Activated naive CD4-positive, alpha-beta T cell treated with anti-CD3 and anti-CD28 coated beads for 36 hours (primary cell): ENCODE data around the gene CASS4. TPM values are rescaled to one million over a fixed set of nuclear protein-coding genes. Genes with fewer than 3 reads are reported as not detected.

ENCODE experiments used
- CTCF ChIA-PET: fragments of 350-600 bp; sonication (Branson Sonifier 250); formaldehyde crosslinking; loops from one replicate; lab custom pipeline; 2021; ENCODE audit warnings: antibody characterized with exemption; lab: Charles Lee
- DNase-seq: peaks from one replicate; pipeline ENCODE4 v3.0.0-alpha.2; 2020
- H3K27ac Mint-ChIP-seq: one replicate; pipeline ENCODE4 v1.8.0; 2021; ENCODE audit warnings: mild to moderate bottlenecking, mixed read lengths
- H3K27me3 Mint-ChIP-seq: one replicate; pipeline ENCODE4 v1.8.0; 2021; ENCODE audit warnings: low read depth, mixed read lengths
- H3K36me3 Mint-ChIP-seq: one replicate; pipeline ENCODE4 v1.8.0; 2021; ENCODE audit warnings: low read depth, mixed read lengths
- H3K4me1 Mint-ChIP-seq: one replicate; pipeline ENCODE4 v1.8.0; 2021; ENCODE audit warnings: low read depth, mixed read lengths
- H3K4me3 Mint-ChIP-seq: one replicate; pipeline ENCODE4 v1.8.0; 2021; ENCODE audit warnings: mild to moderate bottlenecking, moderate library complexity, mixed read lengths
- H3K9me3 Mint-ChIP-seq: one replicate; pipeline ENCODE4 v1.8.0; 2021; ENCODE audit warnings: mixed read lengths
- intact Hi-C: fragments of 100-400 bp; cut with micrococcal nuclease; formaldehyde crosslinking; loops from one replicate; pipeline ENCODE4 v1.15.1; 2023
- total RNA-seq, 2 experiments: library from RNA; stranded (reverse); gene quantifications; one replicate each; pipeline ENCODE4 v1.2.3, GENCODE V29; 2021

Gene CASS4
- total RNA-seq, 2 experiments from 2014 or later = 5.1 to 5.2 TPM

DNA sequence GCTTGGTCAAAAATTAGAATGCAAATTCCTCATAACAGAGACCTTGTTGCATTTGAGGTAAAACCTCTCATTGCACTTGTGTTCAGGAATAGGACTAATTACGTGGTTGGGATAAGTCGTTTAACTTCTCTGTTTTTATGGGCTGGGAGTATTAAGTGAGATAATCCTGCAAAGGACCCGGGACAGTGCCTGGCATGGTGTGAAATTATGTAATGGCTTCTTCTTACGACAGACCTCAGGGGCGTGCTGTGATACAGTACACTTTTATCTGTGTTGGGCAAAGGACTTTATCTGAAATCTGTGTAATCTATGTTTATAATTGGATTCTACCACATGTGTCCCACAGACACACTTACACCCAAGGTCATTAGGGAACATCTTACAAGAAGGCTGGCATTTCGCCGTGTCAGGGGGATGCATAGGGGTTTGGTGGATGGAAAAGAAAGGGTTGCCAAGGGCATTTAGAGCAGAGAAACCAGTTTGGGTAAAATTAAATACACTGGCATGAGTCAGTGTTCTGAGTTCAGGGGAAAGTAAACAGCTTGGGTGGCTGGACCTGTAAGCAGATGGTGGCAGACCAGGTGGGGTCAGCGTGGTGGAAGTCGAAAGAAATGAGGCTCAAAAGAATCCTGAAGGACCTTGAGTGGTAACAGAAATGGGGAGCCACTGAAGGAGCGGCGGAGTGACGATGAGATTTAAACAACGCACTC is 39.2 kb downstream of the CASS4 start:
- no peak overlapping the region for H3K4me3 Mint-ChIP-seq
- DNase-seq = no peak
- H3K27me3 Mint-ChIP-seq = no peaks in the 10 kb centered on the region
- peaks cover 8% of the 10 kb centered on the region for H3K36me3 Mint-ChIP-seq
- peaks cover 21% of the 10 kb centered on the region for H3K4me1 Mint-ChIP-seq
- intact Hi-C loops = no loop called here
- no peaks in the 10 kb centered on the region for H3K9me3 Mint-ChIP-seq
- H3K27ac Mint-ChIP-seq = no peak overlapping the region
- CTCF ChIA-PET = no interaction called here

DNA sequence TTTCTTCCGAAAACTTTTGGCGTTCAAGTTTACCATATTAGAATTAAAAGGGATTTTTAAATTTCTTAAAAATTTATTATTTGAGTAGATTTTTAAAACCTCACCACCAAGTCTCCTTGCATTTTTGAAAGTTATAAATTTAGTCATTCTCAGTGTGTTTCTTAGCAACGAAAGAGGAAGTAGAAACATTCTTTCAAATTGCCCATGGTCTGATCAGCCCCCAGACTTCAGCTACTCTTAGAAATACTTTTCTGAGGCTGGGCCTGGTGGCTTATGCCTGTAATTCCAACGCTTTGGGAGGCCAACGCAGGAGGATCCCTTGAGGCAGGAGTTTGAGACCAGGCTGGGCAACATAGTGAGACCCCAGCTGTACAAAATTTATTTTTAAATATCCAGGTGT is 41.3 kb downstream of the CASS4 start:
- intact Hi-C loops = no loop called here
- Mint-ChIP-seq H3K27me3 (no peaks in the 10 kb centered on the region), H3K36me3 (peaks cover 11% of the 10 kb centered on the region), H3K4me1 (peaks cover 21% of the 10 kb centered on the region), H3K27ac (no peak overlapping the region), H3K9me3 (no peaks in the 10 kb centered on the region), H3K4me3 (no peak overlapping the region)
- CTCF ChIA-PET = no interaction called here
- no peak for DNase-seq

DNA sequence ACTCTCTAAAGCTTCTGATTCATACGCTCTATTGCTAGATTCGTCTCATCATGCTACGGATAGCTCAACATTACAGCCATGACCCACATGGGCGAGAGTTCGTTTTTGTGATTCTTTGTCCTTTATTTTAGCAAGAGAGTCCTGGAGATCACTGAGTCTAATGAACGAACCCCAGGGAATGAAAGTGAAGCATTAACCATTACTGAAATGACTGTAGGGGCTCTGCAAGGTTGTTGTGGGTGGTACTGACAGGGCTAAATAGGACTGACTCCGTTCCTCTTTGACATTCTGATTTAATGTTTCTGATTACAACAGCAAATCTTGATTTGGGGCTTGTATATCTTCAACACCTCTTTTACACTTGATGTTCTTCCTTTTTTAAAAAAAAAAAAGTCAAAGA is 42.7 kb downstream of the CASS4 start:
- H3K4me1 Mint-ChIP-seq = peaks cover 21% of the 10 kb centered on the region
- CTCF ChIA-PET = interaction anchor here (1.0 kb wide), 1 partner anchor 24 kb away, joined by 3 read pairs; no protein-coding TSS in a partner anchor
- no peak overlapping the region for H3K4me3 Mint-ChIP-seq
- no peaks in the 10 kb centered on the region for H3K9me3 Mint-ChIP-seq
- H3K27me3 Mint-ChIP-seq = no peaks in the 10 kb centered on the region
- intact Hi-C loops = loop anchor here (1.0 kb wide), 2 partner anchors 14 kb away; partner anchors contain the start of gene RTF2
- H3K36me3 Mint-ChIP-seq = peaks cover 11% of the 10 kb centered on the region
- peak overlapping the region; percentile 68 for H3K27ac Mint-ChIP-seq
- DNase-seq = peak; percentile 26

DNA sequence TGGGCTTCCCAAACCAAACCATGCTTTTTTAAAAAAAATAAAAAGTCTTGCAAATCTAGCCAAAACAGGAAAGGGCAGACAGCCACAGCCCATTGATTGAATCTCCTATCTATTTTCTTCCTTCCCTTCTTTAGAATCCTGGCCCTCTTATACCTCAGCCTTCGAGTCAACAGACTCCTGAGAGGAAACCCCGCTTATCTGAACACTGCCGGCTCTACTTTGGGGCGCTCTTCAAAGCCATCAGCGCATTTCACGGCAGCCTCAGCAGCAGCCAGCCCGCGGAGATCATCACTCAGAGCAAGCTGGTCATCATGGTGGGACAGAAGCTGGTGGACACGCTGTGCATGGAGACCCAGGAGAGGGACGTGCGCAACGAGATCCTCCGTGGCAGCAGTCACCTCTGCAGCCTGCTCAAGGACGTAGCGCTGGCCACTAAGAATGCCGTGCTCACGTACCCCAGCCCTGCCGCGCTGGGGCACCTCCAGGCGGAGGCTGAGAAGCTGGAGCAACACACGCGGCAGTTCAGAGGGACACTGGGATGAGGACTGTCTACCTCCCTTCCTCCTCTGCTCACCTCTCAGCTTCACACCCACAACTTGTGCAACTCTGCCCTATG is 46.3 kb downstream of the CASS4 start:
- Mint-ChIP-seq H3K27ac (no peak overlapping the region), H3K4me3 (no peak overlapping the region), H3K27me3 (no peaks in the 10 kb centered on the region), H3K4me1 (peaks cover 30% of the 10 kb centered on the region), H3K9me3 (no peaks in the 10 kb centered on the region), H3K36me3 (peaks cover 4% of the 10 kb centered on the region)
- CTCF ChIA-PET = no interaction called here
- intact Hi-C loops = no loop called here
- DNase-seq = no peak

DNA sequence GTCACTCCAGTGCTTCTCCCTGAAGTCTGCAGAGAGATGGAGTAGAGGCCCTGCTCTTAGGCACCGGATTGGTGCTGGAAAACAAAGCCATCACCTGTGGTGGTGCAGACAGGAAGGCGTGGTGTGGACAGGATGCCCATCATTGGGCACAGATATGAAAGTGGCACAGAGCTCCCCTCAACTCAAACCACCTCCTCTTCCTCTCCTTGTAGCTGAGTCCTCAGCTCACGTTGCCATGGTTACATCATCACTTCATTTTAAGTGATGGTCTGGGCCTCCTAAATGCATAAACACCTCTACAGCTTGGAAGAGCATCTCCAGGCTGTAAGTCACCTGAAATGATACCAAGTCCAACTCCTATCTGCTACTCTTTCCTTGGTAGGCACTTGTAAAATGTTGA is 48.4 kb downstream of the CASS4 start:
- intact Hi-C loops = no loop called here
- Mint-ChIP-seq H3K27ac (no peak overlapping the region), H3K36me3 (peaks cover 3% of the 10 kb centered on the region), H3K9me3 (no peaks in the 10 kb centered on the region), H3K27me3 (no peaks in the 10 kb centered on the region), H3K4me1 (peaks cover 17% of the 10 kb centered on the region), H3K4me3 (no peak overlapping the region)
- peak; percentile 19 for DNase-seq
- CTCF ChIA-PET = no interaction called here

DNA sequence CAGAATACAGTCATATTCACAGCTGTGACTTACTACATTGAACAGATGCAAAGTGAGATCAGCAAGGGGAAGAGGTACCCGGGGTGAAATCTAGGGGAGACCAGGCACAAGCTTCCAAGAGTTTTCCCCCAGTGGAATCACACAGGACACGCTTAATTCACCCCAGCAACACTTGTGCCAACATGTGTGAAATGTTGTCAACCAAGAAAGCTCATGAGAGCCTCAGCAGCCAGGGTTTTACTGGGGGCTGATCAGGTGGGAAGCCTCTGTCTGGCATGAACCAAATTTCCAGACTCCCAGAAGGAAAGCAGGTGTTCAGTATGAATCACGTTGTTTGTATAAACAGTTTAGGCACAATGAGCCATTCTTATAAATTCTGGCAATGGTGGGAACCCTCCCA is 49.5 kb downstream of the CASS4 start:
- no peak for DNase-seq
- H3K9me3 Mint-ChIP-seq = no peaks in the 10 kb centered on the region
- H3K4me3 Mint-ChIP-seq = no peak overlapping the region
- H3K27ac Mint-ChIP-seq = no peak overlapping the region
- intact Hi-C loops = no loop called here
- no peaks in the 10 kb centered on the region for H3K27me3 Mint-ChIP-seq
- CTCF ChIA-PET = no interaction called here
- H3K4me1 Mint-ChIP-seq = peaks cover 16% of the 10 kb centered on the region
- H3K36me3 Mint-ChIP-seq = peaks cover 3% of the 10 kb centered on the region

DNA sequence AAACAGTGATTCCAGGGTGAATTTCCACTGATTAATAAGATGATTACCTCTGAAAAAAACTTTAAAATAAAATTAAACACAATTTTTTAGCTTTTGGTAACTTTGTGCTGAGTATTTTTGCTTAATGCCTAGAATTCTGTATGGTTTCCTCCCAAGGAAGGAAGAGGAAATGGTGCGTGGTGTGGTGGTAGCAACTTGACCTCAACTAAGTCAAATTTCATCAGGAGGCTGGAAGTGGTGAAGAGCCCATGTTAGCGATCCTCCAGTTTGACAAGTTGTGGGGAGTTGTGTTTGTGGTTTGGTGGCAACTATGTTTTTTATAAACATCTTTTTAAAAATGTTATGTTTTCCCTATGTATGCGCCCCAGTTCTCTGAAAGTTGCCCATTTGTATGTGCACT is 51.4 kb downstream of the CASS4 start:
- H3K36me3 Mint-ChIP-seq = no peaks in the 10 kb centered on the region
- H3K4me3 Mint-ChIP-seq = no peak overlapping the region
- intact Hi-C loops = no loop called here
- no peaks in the 10 kb centered on the region for H3K9me3 Mint-ChIP-seq
- H3K27ac Mint-ChIP-seq = no peak overlapping the region
- H3K27me3 Mint-ChIP-seq = no peaks in the 10 kb centered on the region
- CTCF ChIA-PET = interaction anchor here (1.5 kb wide), 1 partner anchor 63 kb away, joined by 5 read pairs; no protein-coding TSS in a partner anchor
- DNase-seq = no peak
- peaks cover 16% of the 10 kb centered on the region for H3K4me1 Mint-ChIP-seq

DNA sequence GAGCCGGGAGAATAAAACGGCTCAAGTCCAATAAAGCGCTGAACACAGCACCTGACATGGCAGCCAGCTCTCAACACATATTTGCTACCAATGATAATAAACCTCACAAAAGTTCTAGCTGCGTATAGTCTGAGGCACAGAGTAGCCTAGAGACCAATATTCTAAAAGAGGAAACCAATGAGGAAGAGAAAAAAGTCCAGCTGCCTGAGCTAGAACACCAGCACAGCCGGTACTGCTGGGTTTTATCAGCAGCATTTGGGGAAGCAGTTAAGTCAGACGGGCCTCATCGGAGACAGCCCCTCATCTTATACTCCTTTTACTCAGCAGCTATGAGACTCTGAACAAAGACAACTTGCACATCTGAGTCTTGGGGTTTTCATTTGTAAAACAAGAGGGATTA is 53.9 kb downstream of the CASS4 start:
- no peaks in the 10 kb centered on the region for H3K27me3 Mint-ChIP-seq
- intact Hi-C loops = no loop called here
- no peak overlapping the region for H3K27ac Mint-ChIP-seq
- no peak for DNase-seq
- peaks cover 2% of the 10 kb centered on the region for H3K36me3 Mint-ChIP-seq
- no peaks in the 10 kb centered on the region for H3K9me3 Mint-ChIP-seq
- H3K4me1 Mint-ChIP-seq = peaks cover 30% of the 10 kb centered on the region
- H3K4me3 Mint-ChIP-seq = no peak overlapping the region
- CTCF ChIA-PET = no interaction called here

DNA sequence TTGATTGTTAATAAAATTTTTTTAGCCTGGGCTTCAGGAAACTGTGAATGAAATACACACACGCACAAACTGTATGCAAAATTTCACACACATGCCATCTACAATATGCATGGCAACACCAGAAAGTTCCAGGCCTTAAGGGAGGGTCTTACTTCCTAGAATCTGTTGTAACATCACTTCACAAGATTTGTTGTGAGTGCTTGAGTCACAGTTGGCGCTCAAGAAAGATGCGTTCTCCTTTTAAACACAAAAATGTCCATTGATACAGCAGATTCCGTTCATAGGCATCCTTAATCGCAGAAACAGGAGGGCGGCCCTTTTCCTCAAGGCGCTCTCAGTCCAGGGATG is 55.9 kb downstream of the CASS4 start:
- Mint-ChIP-seq H3K9me3 (no peaks in the 10 kb centered on the region), H3K27ac (peak overlapping the region; percentile 98), H3K4me3 (peak overlapping the region; percentile 100), H3K27me3 (no peaks in the 10 kb centered on the region), H3K4me1 (peaks cover 31% of the 10 kb centered on the region), H3K36me3 (peaks cover 2% of the 10 kb centered on the region)
- intact Hi-C loops = loop anchor here (1.0 kb wide), 4 partner anchors 14 to 76 kb away; partner anchors contain the start of genes AURKA and CSTF1
- CTCF ChIA-PET = interaction anchor here (1.0 kb wide), 1 partner anchor 67 kb away, joined by 3 read pairs; no protein-coding TSS in a partner anchor
- no peak for DNase-seq

DNA sequence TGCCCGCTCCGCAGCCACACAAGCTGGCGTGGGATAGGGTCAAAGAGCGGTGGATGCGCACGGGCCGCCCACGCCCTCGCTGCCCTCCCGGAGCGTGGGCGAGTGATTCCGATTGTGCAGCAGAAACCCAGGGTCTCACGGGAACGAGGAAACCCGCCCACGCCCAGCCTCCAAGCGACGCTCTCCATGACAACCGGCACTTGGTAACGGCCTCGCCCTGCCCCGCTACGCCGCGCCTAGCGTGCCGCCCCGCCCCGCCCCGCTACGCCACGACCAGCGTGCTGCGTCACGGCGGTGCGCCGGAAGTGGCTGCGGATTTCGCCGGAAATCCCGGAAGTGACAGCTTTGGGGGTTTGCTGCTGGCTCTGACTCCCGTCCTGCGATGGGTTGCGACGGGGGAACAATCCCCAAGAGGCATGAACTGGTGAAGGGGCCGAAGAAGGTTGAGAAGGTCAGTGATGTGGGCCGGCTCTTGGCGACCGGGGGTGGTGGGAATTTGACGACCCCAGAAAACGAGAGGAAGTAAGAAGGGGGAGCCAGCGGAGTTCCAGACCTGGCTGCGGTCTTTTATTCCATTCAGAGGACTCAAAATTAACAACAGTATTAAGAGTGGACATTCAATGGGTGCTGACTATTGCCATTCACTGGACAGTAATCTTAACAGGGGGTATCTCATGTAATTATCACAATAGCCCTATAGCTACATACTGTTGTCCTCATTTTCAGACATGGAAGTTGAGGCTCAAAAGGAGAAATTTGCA is 56.4 kb downstream of the CASS4 start, which contains the start of gene RTF2:
Gene RTF2, plus strand, starts transcription at position 312 of the 761 bp plus-strand sequence. Its CDS starts 71 bp downstream, at position 383.
- CTCF ChIA-PET = interaction anchor here (1.0 to 1.4 kb wide), 2 partner anchors 56 to 68 kb away, joined by 3 read pairs; partner anchors contain the start of gene CASS4
- H3K4me1 Mint-ChIP-seq = peaks cover 29% of the 10 kb centered on the region

DNA sequence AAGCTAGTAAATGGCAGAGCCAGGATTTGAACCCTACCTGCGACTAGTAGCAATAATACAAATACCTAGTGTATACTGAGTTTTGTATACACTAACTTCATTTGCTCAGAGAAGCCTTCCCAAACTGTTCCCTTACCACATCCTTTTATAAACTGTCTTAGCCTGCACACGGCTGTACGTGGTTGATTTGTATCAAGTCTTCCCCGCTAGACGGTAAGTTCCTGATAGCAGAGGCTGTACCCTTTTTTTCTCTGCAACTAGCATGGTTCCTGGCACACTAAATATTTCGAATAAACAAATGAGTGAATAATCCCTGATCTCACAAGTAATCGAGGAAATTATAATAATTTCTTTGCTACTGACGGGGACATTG is 57.0 kb downstream of the CASS4 start:
- intact Hi-C loops = no loop called here
- H3K4me3 Mint-ChIP-seq = peak overlapping the region; percentile 100
- H3K27ac Mint-ChIP-seq = no peak overlapping the region
- CTCF ChIA-PET = interaction anchor here (1.0 to 1.4 kb wide), 2 partner anchors 57 to 68 kb away, joined by 3 read pairs; partner anchors contain the start of gene CASS4
- H3K4me1 Mint-ChIP-seq = peaks cover 28% of the 10 kb centered on the region
- H3K9me3 Mint-ChIP-seq = no peaks in the 10 kb centered on the region
- H3K36me3 Mint-ChIP-seq = peaks cover 6% of the 10 kb centered on the region
- H3K27me3 Mint-ChIP-seq = no peaks in the 10 kb centered on the region
- DNase-seq = no peak

More for the DNA sequence above, 56.4 kb downstream of the CASS4 start, which contains the start of gene RTF2:
- H3K4me3 Mint-ChIP-seq = peak within 1 kb of the TSS; percentile 100
- no peaks in the 10 kb centered on the region for H3K27me3 Mint-ChIP-seq
- no peaks in the 10 kb centered on the region for H3K9me3 Mint-ChIP-seq
- intact Hi-C loops = loop anchor here (1.0 kb wide), 4 partner anchors 14 to 76 kb away; partner anchors contain the start of genes AURKA and CSTF1
- H3K27ac Mint-ChIP-seq = peak within 1 kb of the TSS; percentile 98
- peaks cover 3% of the 10 kb centered on the region for H3K36me3 Mint-ChIP-seq
- peak; percentile 95 for DNase-seq

DNA sequence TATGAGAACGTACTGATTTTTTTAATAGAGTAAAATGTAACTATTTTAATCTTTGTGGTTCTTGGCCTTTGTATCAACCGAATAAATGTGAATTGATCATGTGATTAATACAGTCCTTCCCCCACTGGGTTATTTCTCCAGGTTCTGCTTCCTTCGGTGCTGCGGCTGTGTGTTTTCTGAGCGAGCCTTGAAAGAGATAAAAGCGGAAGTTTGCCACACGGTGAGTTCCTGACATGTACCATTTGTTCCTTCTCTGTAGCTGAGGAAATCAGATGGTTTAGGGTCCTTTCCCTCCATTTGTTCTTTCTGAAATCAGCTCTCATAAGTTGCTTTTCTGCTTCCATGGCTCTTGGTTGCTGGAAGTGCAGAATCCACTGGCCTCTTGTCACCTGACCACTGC is 71.9 kb downstream of the CASS4 start:
- Mint-ChIP-seq H3K9me3 (no peaks in the 10 kb centered on the region), H3K36me3 (peaks cover 38% of the 10 kb centered on the region), H3K27me3 (no peaks in the 10 kb centered on the region), H3K27ac (peak overlapping the region; percentile 80), H3K4me3 (peak overlapping the region; percentile 19), H3K4me1 (peaks cover 27% of the 10 kb centered on the region)
- intact Hi-C loops = no loop called here
- peak; percentile 27 for DNase-seq
- CTCF ChIA-PET = interaction anchor here (1.4 to 1.9 kb wide), 2 partner anchors 83 to 86 kb away, joined by 4 to 5 read pairs; no protein-coding TSS in a partner anchor
